H1 (cell line): Measurements from ENCODE around the gene CPM. TPM values are rescaled to one million over a fixed set of nuclear protein-coding genes. Genes with fewer than 3 reads are reported as not detected.

Experiments used
- CTCF ChIA-PET: fragments of 300-600 bp; sonication (Branson Sonifier 250); formaldehyde crosslinking; loops from one replicate; lab custom pipeline; 2021; ENCODE audit not compliant: partially characterized antibody; lab: Charles Lee
- POLR2A ChIA-PET: fragments of 300-600 bp; sonication (Branson Sonifier 250); formaldehyde crosslinking; loops from one replicate; lab custom pipeline; 2021; ENCODE audit warnings: inconsistent platforms; ENCODE audit not compliant: partially characterized antibody; lab: Charles Lee
- DNase-seq, 2 experiments: peaks; one replicate each; pipeline versions ENCODE4 v3.0.0 to v3.0.0-alpha.2; 2010 to 2022; ENCODE audit warnings: low spot score in 2 of 2, low read depth in 1 of 2, mixed read lengths in 1 of 2
- FAIRE-seq: peaks from 2 replicates; lab custom pipeline; 2011; peaks lifted over from hg19 to GRCh38; lab: Jason Lieb, UNC
- H2AFZ ChIP-seq: 2 replicates; pipeline ENCODE4 v1.8.1; 2012; ENCODE audit warnings: low read length, inconsistent platforms
- H2AK5ac ChIP-seq: 2 replicates; pipeline ENCODE4 v1.6.1; 2013; ENCODE audit warnings: low read depth, low read length
- H2BK120ac ChIP-seq: replicated peaks from 2 replicates; pipeline ENCODE3; 2013; ENCODE audit warnings: low read depth, low read length, inconsistent platforms
- H2BK12ac ChIP-seq: 2 replicates; pipeline ENCODE4 v1.6.1; 2013; ENCODE audit warnings: low read depth, low read length
- H2BK15ac ChIP-seq: 2 replicates; pipeline ENCODE4 v1.6.1; 2013; ENCODE audit warnings: low read length
- H2BK20ac ChIP-seq: 2 replicates; pipeline ENCODE4 v1.6.1; 2013; ENCODE audit warnings: low read length
- H2BK5ac ChIP-seq: 2 replicates; pipeline ENCODE4 v1.6.1; 2013; ENCODE audit warnings: low read depth, low read length
- H3K14ac ChIP-seq: 2 replicates; pipeline ENCODE4 v1.6.1; 2013; ENCODE audit warnings: inconsistent platforms; ENCODE audit not compliant: insufficient read length
- H3K18ac ChIP-seq: 2 replicates; pipeline ENCODE4 v1.6.1; 2013; ENCODE audit warnings: low read length; ENCODE audit errors: extremely low read depth
- H3K23ac ChIP-seq: 2 replicates; pipeline ENCODE4 v1.6.1; 2013; ENCODE audit warnings: inconsistent platforms; ENCODE audit not compliant: insufficient read length
- H3K23me2 ChIP-seq: 2 replicates; pipeline ENCODE4 v1.6.1; 2013; ENCODE audit warnings: low read depth, low read length
- H3K27ac ChIP-seq: 2 replicates; pipeline ENCODE4 v1.6.1; 2011; ENCODE audit warnings: low read depth, low read length, inconsistent platforms
- H3K27me3 ChIP-seq, 4 experiments: replicated peaks in 1 of 4; 1 replicate in 1 of 4; 2 replicates in 3 of 4; pipeline versions ENCODE4 v1.6.1 to v1.8.1; 2011 to 2013; ENCODE audit warnings: low read length in 3 of 4, mild to moderate bottlenecking in 3 of 4, inconsistent platforms in 2 of 4, mixed read lengths in 2 of 4, moderate library complexity in 1 of 4; ENCODE audit not compliant: control insufficient read depth in 3 of 4, insufficient read depth in 3 of 4; ENCODE audit errors: extremely low read depth in 1 of 4
- H3K36me3 ChIP-seq, 4 experiments: 2 replicates each; pipeline versions ENCODE4 v1.6.1 to v1.8.1; 2011 to 2013; ENCODE audit warnings: mild to moderate bottlenecking in 4 of 4, low read length in 3 of 4, moderate library complexity in 2 of 4, control low read depth in 1 of 4, inconsistent platforms in 1 of 4; ENCODE audit not compliant: insufficient read depth in 4 of 4, control insufficient read depth in 2 of 4
- H3K4ac ChIP-seq: replicated peaks from 2 replicates; pipeline ENCODE3; 2013; ENCODE audit warnings: low read length, low read depth, mixed read lengths, inconsistent platforms; ENCODE audit not compliant: insufficient read length
- H3K4me1 ChIP-seq, 4 experiments: replicated peaks in 1 of 4; 1 replicate in 1 of 4; 2 replicates in 3 of 4; pipeline versions ENCODE4 v1.6.1 to v1.8.1; 2011 to 2013; ENCODE audit warnings: low read length in 3 of 4, inconsistent platforms in 2 of 4, mixed read lengths in 1 of 4; ENCODE audit not compliant: insufficient read depth in 4 of 4, control insufficient read depth in 3 of 4
- H3K4me2 ChIP-seq, 2 experiments: 2 replicates each; pipeline versions ENCODE4 v1.6.1 to v1.8.1; 2011 to 2013; ENCODE audit warnings: low read depth in 2 of 2, low read length in 2 of 2, control low read depth in 1 of 2, inconsistent platforms in 1 of 2, mild to moderate bottlenecking in 1 of 2; ENCODE audit not compliant: insufficient read depth in 1 of 2
- H3K4me3 ChIP-seq, 4 experiments: fragments of 200-600, 300-600 bp in 1 of 4; sonication (generic), shearing (Covaris generic), sonication (Bioruptor Twin) in 1 of 4; 2 replicates each; pipeline versions ENCODE4 v1.5.1 to v1.8.1; 2011 to 2016; ENCODE audit warnings: low read length in 4 of 4, low read depth in 3 of 4, control low read depth in 2 of 4, inconsistent platforms in 2 of 4, mild to moderate bottlenecking in 2 of 4, mixed read lengths in 1 of 4, moderate library complexity in 1 of 4; ENCODE audit not compliant: insufficient read depth in 2 of 4; ENCODE audit errors: extremely low read depth in 1 of 4
- H3K56ac ChIP-seq: replicated peaks from 2 replicates; pipeline ENCODE3; 2013; ENCODE audit warnings: low read depth, mild to moderate bottlenecking, mixed read lengths, low read length, inconsistent platforms; ENCODE audit not compliant: insufficient read length
- H3K79me1 ChIP-seq: 2 replicates; pipeline ENCODE4 v1.6.1; 2013; ENCODE audit warnings: low read depth, low read length, control low read depth
- H3K79me2 ChIP-seq, 2 experiments: 2 replicates each; pipeline versions ENCODE4 v1.6.1 to v1.8.1; 2012 to 2013; ENCODE audit warnings: low read length in 2 of 2, mild to moderate bottlenecking in 2 of 2, inconsistent platforms in 1 of 2; ENCODE audit not compliant: insufficient read depth in 2 of 2, control insufficient read depth in 1 of 2
- H3K9ac ChIP-seq, 4 experiments: replicated peaks in 1 of 4; 1 replicate in 1 of 4; 2 replicates in 3 of 4; pipeline versions ENCODE4 v1.6.1 to v1.8.1; 2011 to 2013; ENCODE audit warnings: low read depth in 3 of 4, low read length in 3 of 4, control low read depth in 2 of 4, mild to moderate bottlenecking in 2 of 4, moderate library complexity in 2 of 4, inconsistent platforms in 1 of 4; ENCODE audit errors: extremely low read depth in 1 of 4
- H3K9me3 ChIP-seq, 2 experiments: 2 replicates each; pipeline versions ENCODE4 v1.6.1 to v1.8.1; 2012 to 2013; ENCODE audit warnings: mild to moderate bottlenecking in 2 of 2, moderate library complexity in 2 of 2, control low read depth in 1 of 2, inconsistent platforms in 1 of 2, low read depth in 1 of 2, low read length in 1 of 2, mixed read lengths in 1 of 2; ENCODE audit not compliant: insufficient read depth in 2 of 2
- H4K20me1 ChIP-seq, 2 experiments: replicated peaks in 1 of 2; 2 replicates each; pipeline versions ENCODE3 to v1.8.1; 2011 to 2013; ENCODE audit warnings: inconsistent platforms in 2 of 2, low read length in 2 of 2, mild to moderate bottlenecking in 1 of 2; ENCODE audit not compliant: insufficient read depth in 2 of 2, control insufficient read depth in 1 of 2
- H4K5ac ChIP-seq: 2 replicates; pipeline ENCODE4 v1.6.1; 2013; ENCODE audit warnings: low read length, low read depth, mixed read lengths, inconsistent platforms; ENCODE audit not compliant: insufficient read length
- H4K8ac ChIP-seq: 2 replicates; pipeline ENCODE4 v1.8.0; 2013; ENCODE audit warnings: mild to moderate bottlenecking, moderate library complexity, low read length, inconsistent platforms; ENCODE audit not compliant: insufficient read depth; ENCODE audit errors: extremely low read depth
- H4K91ac ChIP-seq: replicated peaks from 2 replicates; pipeline ENCODE3; 2013; ENCODE audit warnings: low read length, mixed read lengths, inconsistent platforms; ENCODE audit not compliant: insufficient read length
- EP300 ChIP-seq, 2 experiments: IDR thresholded peaks; 1 replicate in 1 of 2; 2 replicates in 1 of 2; pipeline ENCODE4 v1.6.1; 2011 to 2012; ENCODE audit warnings: low read depth in 2 of 2, low read length in 2 of 2, mild to moderate bottlenecking in 2 of 2, borderline replicate concordance in 1 of 2, inconsistent platforms in 1 of 2, moderate library complexity in 1 of 2
- MAFK ChIP-seq: IDR thresholded peaks from 2 replicates; pipeline ENCODE4 v1.6.1; 2012; ENCODE audit warnings: low read depth, mild to moderate bottlenecking, improper control_type of control experiment, low read length
- POLR2A ChIP-seq, 2 experiments: IDR thresholded peaks; 1 replicate in 1 of 2; 2 replicates in 1 of 2; pipeline ENCODE4 v1.6.1; 2011; ENCODE audit warnings: low read depth in 2 of 2, low read length in 2 of 2, mild to moderate bottlenecking in 2 of 2; ENCODE audit errors: control extremely low read depth in 1 of 2
- RNF2 ChIP-seq: fragments of 200-900, 300-1000 bp; sonication (generic); IDR thresholded peaks from 2 replicates; pipeline ENCODE4 v1.7.1; 2016; ENCODE audit warnings: borderline replicate concordance, low read depth, mild to moderate bottlenecking, antibody characterized with exemption, low read length; ENCODE audit not compliant: poor library complexity, severe bottlenecking; ENCODE audit errors: missing control alignments
- WGBS, 2 experiments: shearing (Covaris generic) in 1 of 2; methylation state at CpG; one replicate each; pipeline versions ENCODE4 v1.1.6 to v1.1.7; 2013 to 2015; ENCODE audit warnings: low lambda C conversion rate in 2 of 2, mixed read lengths in 2 of 2, inconsistent platforms in 1 of 2, low coverage in 1 of 2, missing lambda C conversion rate in 1 of 2; ENCODE audit not compliant: insufficient replicate concordance in 2 of 2, insufficient coverage in 1 of 2, insufficient read length in 1 of 2; ENCODE audit errors: extremely low coverage in 1 of 2, missing lambda C conversion rate in 1 of 2; 5-methylcytosine and 5-hydroxymethylcytosine counted together
- polyA plus RNA-seq, 7 experiments: library from polyadenylated mRNA; depleted of rRNA in 3 of 7; stranded (reverse) in 5 of 7; unstranded in 2 of 7; fragments of >200 nt in 5 of 7; fragments of 200-250 nt in 2 of 7; gene quantifications; 1 replicate in 5 of 7; 2 replicates in 1 of 7; 4 replicates in 1 of 7; pipeline versions ENCODE4 v1.2.1 to v1.2.3, GENCODE V29; 2011 to 2013; ENCODE audit warnings: missing spikeins in 2 of 7, mixed read lengths in 2 of 7
- total RNA-seq: library from RNA; stranded (reverse); fragmentation: NEBNext Ultra II Directional; extraction: Animal tissue kit (Norgen Biotek cat#: 25700); gene quantifications from 2 replicates; pipeline ENCODE4 v1.2.1, GENCODE V29; 2021
- TF ChIP-seq, protein P1 (sequence below): IDR thresholded peaks from 2 replicates; pipeline ENCODE4 v1.6.1; 2012; ENCODE audit warnings: low read length, inconsistent platforms

CPM gene
- total and polyA plus RNA-seq, 2 of the 8 experiments (the other 6 are each of a cell fraction or from before 2014, with no cell fraction given), result 0.33 to 3.1 TPM

DNA sequence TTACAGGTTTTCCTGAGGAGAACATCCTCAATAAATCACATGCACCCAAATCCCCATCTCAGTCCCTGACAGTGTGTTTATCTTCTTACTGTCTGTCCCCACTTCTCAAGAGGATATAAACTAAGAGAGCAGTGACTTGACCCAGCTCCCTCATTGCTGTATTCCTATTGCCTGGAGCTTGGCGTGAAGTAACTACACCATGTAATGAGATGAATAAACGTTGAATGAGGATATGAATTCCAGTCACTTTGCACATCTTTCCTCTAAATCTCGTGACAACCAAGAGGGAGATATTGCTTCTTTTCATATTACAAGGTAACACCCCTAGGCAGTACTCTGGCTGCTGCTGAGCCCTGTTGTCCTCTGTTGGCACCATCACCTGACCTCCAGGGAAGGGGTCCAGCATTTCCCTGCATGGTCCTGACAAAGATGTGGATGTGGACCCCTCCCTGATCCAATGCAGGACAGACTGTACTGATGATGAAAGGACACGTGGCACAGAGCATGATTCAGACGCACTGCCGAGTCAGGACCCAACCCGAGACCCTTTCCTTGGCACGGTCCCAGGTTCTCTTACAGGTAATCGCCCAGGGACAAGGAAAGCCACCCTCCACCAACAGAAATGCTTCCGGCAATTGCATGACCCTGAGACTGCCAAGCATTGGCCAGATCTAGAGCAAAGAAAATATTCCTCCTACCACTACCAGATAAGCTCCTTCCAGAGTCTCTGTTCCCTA, 47.7 kb upstream of the CPM start:
- H3K4ac ChIP-seq, result no peak overlapping the region
- H3K4me2 ChIP-seq, result no peak overlapping the region
- H3K4me3 ChIP-seq, result no peak overlapping the region
- peaks cover 0 to 7% (median 3%) of the 10 kb centered on the region in 4 experiments; a peak in 4 of 7 replicates for H3K4me1 ChIP-seq
- no peaks in the 10 kb centered on the region for H4K20me1 ChIP-seq
- H3K79me1 ChIP-seq, result no peaks in the 10 kb centered on the region
- no peak overlapping the region for H3K9ac ChIP-seq
- FAIRE-seq (no peak), DNase-seq (no peak)
- no peak overlapping the region for H2BK5ac ChIP-seq
- H3K27me3 ChIP-seq, result no peaks in the 10 kb centered on the region
- no peak overlapping the region for H2BK12ac ChIP-seq
- H3K23ac ChIP-seq, result no peak overlapping the region
- H3K9me3 ChIP-seq, result peaks cover 6% of the 10 kb centered on the region in 2 experiments; a peak in 3 of 4 replicates
- no peak overlapping the region for H3K27ac ChIP-seq
- CTCF ChIA-PET, result interaction anchor here (0.8 to 1.5 kb wide), 3 partner anchors 87 to 176 kb away, joined by 3 read pairs; no protein-coding TSS in a partner anchor
- no peak overlapping the region for H4K5ac ChIP-seq
- H2BK15ac ChIP-seq, result no peak overlapping the region
- no peak overlapping the region for H2AFZ ChIP-seq
- H2BK20ac ChIP-seq, result no peak overlapping the region
- TF ChIP-seq, protein P1, sequence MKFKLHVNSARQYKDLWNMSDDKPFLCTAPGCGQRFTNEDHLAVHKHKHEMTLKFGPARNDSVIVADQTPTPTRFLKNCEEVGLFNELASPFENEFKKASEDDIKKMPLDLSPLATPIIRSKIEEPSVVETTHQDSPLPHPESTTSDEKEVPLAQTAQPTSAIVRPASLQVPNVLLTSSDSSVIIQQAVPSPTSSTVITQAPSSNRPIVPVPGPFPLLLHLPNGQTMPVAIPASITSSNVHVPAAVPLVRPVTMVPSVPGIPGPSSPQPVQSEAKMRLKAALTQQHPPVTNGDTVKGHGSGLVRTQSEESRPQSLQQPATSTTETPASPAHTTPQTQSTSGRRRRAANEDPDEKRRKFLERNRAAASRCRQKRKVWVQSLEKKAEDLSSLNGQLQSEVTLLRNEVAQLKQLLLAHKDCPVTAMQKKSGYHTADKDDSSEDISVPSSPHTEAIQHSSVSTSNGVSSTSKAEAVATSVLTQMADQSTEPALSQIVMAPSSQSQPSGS, result no peak
- no peak for TF ChIP-seq EP300 (IDR thresholded peaks at IDR 0.05; ENCODE audit: borderline replicate concordance in 1 of 2, low read depth in 2 of 2, low read length in 2 of 2)
- no peak for TF ChIP-seq MAFK
- TF ChIP-seq RNF2, result no peak
- no peak for TF ChIP-seq POLR2A (IDR thresholded peaks at IDR 0.05; ENCODE audit: control extremely low read depth in 1 of 2, low read depth in 2 of 2, low read length in 2 of 2)
- H4K8ac ChIP-seq, result no peak overlapping the region
- no peaks in the 10 kb centered on the region for H3K79me2 ChIP-seq
- H4K91ac ChIP-seq, result no peak overlapping the region
- H3K56ac ChIP-seq, result no peak overlapping the region
- no peak overlapping the region for H3K18ac ChIP-seq
- no peaks in the 10 kb centered on the region for H3K36me3 ChIP-seq
- no peak overlapping the region for H2BK120ac ChIP-seq
- WGBS, 2 experiments, result 92% methylated on average over 10 of the region's 10 CpGs; no CpG with 5 or more reads in 1 of the 2 experiments
- H3K23me2 ChIP-seq, result no peaks in the 10 kb centered on the region
- H3K14ac ChIP-seq, result no peak overlapping the region
- POLR2A ChIA-PET, result no interaction called here
- H2AK5ac ChIP-seq, result no peak overlapping the region
